Medulla oblongata (tissue), 1 donor: ENCODE measurements around the gene CCDC6.
"Not testable (repeated sequence)": the region's sequence is repeated elsewhere in the genome, so short reads cannot be mapped to it uniquely, and the experiment has no call there.

Experiments used
- DNase-seq: peaks from one replicate; pipeline ENCODE4 v3.0.0-alpha.2; 2015; ENCODE audit errors: extremely low spot score

The CCDC6 gene

GRCh38 chr10:59809644-59809974, 96.7 kb downstream of the CCDC6 start:
- no peak for DNase-seq

GRCh38 chr10:59808896-59809643, 97.3 kb downstream of the CCDC6 start:
- DNase-seq, result peak; percentile 73

- peak; percentile 60 for DNase-seq
Observed at GRCh38 chr10:59807629-59808620, 98.4 kb downstream of the CCDC6 start.

GRCh38 chr10:59805014-59805413, 101.3 kb downstream of the CCDC6 start:
- DNase-seq, result no peak

- no peak for DNase-seq
Observed at GRCh38 chr10:59804220-59804619, 102.1 kb downstream of the CCDC6 start.

GRCh38 chr10:59803714-59804113, 102.6 kb downstream of the CCDC6 start:
- DNase-seq, result no peak

- DNase-seq, result no peak
Observed at GRCh38 chr10:59801171-59801570, 105.2 kb downstream of the CCDC6 start.

GRCh38 chr10:59799421-59799820, 106.9 kb downstream of the CCDC6 start:
- DNase-seq, result no peak

- no peak for DNase-seq
Observed at GRCh38 chr10:59793919-59794318, 112.4 kb downstream of the CCDC6 start.

GRCh38 chr10:59792812-59793211, 113.5 kb downstream of the CCDC6 start:
- no peak for DNase-seq

- no peak for DNase-seq
Observed at GRCh38 chr10:59791601-59792000, 114.8 kb downstream of the CCDC6 start.

GRCh38 chr10:59790080-59790479, 116.3 kb downstream of the CCDC6 start:
- not testable (repeated sequence) for DNase-seq

GRCh38 chr10:59788914-59789313, 117.4 kb downstream of the CCDC6 start:
- DNase-seq, result not testable (repeated sequence)

- DNase-seq, result not testable (repeated sequence)
Observed at GRCh38 chr10:59787032-59787431, 119.3 kb downstream of the CCDC6 start.

GRCh38 chr10:59785476-59785875, 120.9 kb downstream of the CCDC6 start:
- not testable (repeated sequence) for DNase-seq

GRCh38 chr10:59781511-59781910, 124.8 kb downstream of the CCDC6 start:
- DNase-seq, result no peak

GRCh38 chr10:59779756-59780533, 126.4 kb downstream of the CCDC6 start:
- DNase-seq, result no peak

- no peak for DNase-seq
Observed at GRCh38 chr10:59774451-59774850, 131.9 kb downstream of the CCDC6 start.

GRCh38 chr10:59773088-59773487, 133.3 kb downstream of the CCDC6 start:
- DNase-seq, result no peak

- DNase-seq, result no peak
Observed at GRCh38 chr10:59771162-59771807, 135.1 kb downstream of the CCDC6 start.

- no peak for DNase-seq
Observed at GRCh38 chr10:59770689-59771088, 135.7 kb downstream of the CCDC6 start.
